SIG-M5 treated with dmso at 0.1 percent for 504 hours (cell line): ENCODE data around the gene SERINC3.

Experiments used
- DNase-seq: peaks from one replicate; lab custom pipeline; 2025; ENCODE audit not compliant: unreplicated experiment; lab: John Stamatoyannopoulos, UW

The SERINC3 gene

GRCh38 chr20:44467289-44467883 is 54.5 kb downstream of the SERINC3 start:
- no peak for DNase-seq

- no peak for DNase-seq
Measured at GRCh38 chr20:44465001-44465560, 56.8 kb downstream of the SERINC3 start.

GRCh38 chr20:44464514-44464913 is 57.4 kb downstream of the SERINC3 start:
- no peak for DNase-seq

GRCh38 chr20:44463466-44463865 is 58.4 kb downstream of the SERINC3 start:
- DNase-seq, result no peak

GRCh38 chr20:44461803-44462174 is 60.1 kb downstream of the SERINC3 start:
- no peak for DNase-seq

- DNase-seq, result no peak
Measured at GRCh38 chr20:44461142-44461802, 60.6 kb downstream of the SERINC3 start.

- DNase-seq, result peak; percentile 60
Measured at GRCh38 chr20:44460795-44461141, 61.1 kb downstream of the SERINC3 start.

GRCh38 chr20:44459271-44459670 is 62.6 kb downstream of the SERINC3 start:
- no peak for DNase-seq

- no peak for DNase-seq
Measured at GRCh38 chr20:44457016-44457415, 64.9 kb downstream of the SERINC3 start.

- DNase-seq, result no peak
Measured at GRCh38 chr20:44456611-44457010, 65.3 kb downstream of the SERINC3 start.

- DNase-seq, result peak; percentile 15
Measured at GRCh38 chr20:44455126-44455525, 66.7 kb downstream of the SERINC3 start.

GRCh38 chr20:44454306-44454963 is 67.4 kb downstream of the SERINC3 start:
- DNase-seq, result no peak

GRCh38 chr20:44450903-44451450 is 70.9 kb downstream of the SERINC3 start:
- DNase-seq, result no peak

- DNase-seq, result no peak
Measured at GRCh38 chr20:44450281-44450889, 71.5 kb downstream of the SERINC3 start.

GRCh38 chr20:44449864-44450263 is 72.0 kb downstream of the SERINC3 start:
- no peak for DNase-seq

- peak; percentile 10 for DNase-seq
Measured at GRCh38 chr20:44448753-44449546, 72.9 kb downstream of the SERINC3 start.

GRCh38 chr20:44447827-44448419 is 73.9 kb downstream of the SERINC3 start:
- no peak for DNase-seq
